Fibroblast of skin of right quadriceps (primary cell): Measurements from ENCODE around the gene TMC5.

Experiments used
- DNase-seq: peaks from one replicate; pipeline ENCODE4 v3.0.0-alpha.2; 2013

Gene TMC5

DNA sequence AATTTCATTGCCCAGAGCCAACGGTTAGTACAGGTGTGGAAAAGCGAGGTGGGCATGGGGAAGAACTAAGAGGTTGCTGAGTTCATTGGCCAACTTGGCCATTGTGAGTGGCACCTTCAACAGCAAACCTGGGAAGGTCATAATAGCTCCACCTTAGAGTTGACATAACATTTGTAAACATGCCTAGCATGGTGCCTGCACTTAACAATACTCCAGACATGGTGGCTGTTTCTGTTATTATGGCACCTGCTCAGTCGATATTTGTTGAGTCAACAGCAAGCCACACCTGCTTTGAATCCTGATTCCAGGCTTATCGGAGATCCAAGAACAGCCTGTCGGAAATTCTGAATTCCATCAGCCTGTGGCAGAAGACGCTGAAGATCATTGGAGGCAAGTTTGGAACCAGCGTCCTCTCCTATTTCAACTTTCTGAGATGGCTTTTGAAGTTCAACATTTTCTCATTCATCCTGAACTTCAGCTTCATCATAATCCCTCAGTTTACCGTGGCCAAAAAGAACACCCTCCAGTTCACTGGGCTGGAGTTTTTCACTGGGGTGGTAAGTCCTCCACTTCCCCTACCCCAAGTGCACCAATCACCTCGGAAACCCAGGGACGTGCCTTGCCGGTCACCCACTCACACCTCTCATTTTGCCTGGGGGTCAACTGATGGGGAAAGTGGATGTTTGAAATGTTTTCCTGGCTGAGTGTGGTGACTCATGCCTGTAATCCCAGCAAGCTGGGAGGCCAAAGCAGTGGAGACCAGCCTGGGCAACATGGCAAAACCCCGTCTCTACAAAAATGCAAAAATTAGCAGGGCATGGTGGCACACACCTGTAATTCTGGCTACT lies 46.0 kb downstream of the TMC5 start:
- DNase-seq = no peak

- no peak for DNase-seq
Observed at GRCh38 chr16:19468300-19468699, 50.6 kb downstream of the TMC5 start.

DNA sequence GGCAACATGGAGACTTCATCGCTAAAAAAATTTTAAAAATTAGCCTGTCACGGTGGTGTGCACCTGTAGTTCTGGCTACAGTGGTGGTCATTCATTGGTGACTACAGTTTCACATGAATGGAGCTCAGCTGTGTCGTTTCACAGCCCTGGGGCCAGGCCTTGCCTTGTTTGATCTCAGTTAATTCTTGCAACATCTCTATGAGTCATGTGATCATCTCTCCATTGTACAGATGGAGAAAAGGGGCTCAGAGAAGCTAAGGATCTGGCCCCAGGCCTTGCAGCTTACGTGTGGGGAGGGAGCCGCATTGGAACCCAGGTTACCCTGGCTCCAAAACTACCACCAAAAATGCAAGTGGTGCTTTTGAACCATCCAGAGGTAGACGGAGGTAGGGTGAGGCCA lies 54.8 kb downstream of the TMC5 start:
- no peak for DNase-seq

GRCh38 chr16:19474617-19475016 lies 56.9 kb downstream of the TMC5 start:
- no peak for DNase-seq

- DNase-seq = no peak
Observed at GRCh38 chr16:19478505-19478904, 60.8 kb downstream of the TMC5 start.

DNA sequence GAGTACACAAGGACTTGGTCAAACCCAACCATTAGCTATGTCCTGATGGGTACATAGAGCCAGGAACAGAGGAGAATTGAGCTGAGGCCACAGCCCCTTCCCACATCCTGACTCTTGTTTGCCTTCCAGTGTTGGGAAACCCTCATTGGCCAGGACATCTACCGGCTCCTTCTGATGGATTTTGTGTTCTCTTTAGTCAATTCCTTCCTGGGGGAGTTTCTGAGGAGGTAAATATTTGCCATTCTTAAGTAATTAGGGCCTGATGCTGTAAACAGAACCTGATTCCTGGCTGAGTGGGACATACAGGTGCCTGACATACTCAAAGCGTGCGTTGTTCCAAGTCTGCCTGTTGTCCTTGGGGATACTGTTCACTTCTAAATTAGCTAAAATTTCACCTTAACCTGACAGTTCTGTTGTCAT lies 61.6 kb downstream of the TMC5 start:
- no peak for DNase-seq

DNA sequence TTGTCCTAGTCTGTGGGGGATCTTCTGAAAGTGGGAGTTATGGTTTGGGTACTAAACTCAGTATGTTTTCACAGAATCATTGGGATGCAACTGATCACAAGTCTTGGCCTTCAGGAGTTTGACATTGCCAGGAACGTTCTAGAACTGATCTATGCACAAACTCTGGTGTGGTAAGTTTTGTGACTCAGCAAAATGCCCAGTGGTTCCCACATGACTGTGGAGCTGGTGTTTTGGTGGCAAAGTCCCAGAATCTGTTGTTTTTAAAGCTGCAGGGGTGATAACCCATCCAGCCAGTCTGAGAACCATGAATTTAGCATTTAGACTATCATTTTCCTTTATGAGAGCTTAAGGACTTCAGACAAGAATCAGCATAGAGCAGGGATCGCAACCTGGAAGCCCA lies 63.6 kb downstream of the TMC5 start:
- DNase-seq = no peak

DNA sequence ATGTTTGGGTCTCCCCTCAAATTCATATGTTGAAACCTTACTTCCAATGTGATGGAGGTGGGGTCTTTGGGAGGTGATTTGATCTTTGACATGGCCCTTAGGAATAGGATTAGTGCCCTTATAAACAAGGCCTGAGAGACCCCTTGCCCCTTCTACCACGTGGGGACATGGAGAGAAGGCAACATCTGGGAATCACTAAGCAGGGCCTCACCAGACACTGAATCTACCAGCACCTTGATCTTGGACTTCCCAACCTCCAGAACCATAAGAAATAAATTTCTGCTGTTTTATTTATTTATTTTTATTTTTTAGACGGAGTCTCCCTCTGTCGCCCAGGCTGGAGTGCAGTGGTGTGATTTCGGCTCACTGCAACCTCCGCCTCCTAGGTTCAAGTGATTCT lies 64.1 kb downstream of the TMC5 start:
- no peak for DNase-seq

DNA sequence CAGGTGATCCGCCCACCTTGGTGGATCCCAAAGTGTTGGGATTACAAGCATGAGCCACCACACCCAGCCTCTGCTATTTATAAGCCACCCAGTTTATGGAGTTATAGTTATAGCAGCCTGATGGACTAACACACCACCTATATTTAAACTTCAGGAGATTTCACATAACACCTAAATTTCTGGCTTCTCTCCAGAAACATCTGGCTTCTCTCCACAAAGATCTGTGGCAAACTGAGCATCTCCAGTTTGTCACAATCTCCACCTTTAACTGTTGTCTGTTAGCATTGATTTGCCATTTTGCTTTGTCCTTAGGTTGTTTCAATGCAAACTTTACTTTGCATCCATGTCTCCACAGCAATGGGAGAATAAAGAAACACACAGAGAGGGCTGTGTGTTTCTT lies 64.6 kb downstream of the TMC5 start:
- no peak for DNase-seq

GRCh38 chr16:19484096-19484495 lies 66.4 kb downstream of the TMC5 start:
- DNase-seq = no peak

DNA sequence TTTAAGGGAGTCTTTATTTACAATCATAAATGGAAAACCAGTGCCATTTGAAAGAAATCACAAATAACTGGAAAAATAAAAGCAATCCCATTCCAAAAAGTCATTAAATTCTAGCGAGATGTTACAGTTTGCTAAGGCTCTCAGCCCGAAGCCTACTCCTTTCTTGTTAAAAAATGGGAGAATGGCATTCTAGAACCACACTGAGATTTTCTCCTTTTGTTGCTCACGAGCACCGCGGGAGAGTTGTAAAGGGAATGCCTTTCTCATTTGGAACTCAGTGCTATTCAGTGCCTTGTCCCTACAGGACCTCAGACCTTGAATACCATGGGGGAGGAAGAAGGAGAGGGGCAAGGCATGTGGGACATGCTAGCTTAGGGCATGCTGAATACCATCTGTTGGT lies 67.9 kb downstream of the TMC5 start:
- no peak for DNase-seq

DNA sequence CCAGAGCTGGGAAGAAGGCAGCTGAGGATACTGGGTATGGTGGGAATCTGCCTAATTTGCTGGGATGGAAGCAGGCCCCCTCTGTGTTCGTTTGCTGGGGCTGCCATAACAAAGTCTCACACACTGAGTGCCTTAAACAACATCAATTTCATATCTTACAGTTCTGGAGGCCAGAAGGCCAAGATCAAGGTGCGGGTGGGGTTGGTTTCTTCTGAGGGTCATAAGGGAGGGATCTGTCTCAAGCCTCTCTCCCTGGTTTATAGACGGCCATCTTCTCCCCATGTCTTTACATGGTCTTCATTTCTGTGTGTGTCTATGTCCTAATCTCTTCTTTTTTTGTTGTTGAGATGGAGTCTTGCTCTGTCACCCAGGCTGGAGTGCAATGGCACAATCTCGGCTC lies 68.4 kb downstream of the TMC5 start:
- DNase-seq = no peak

DNA sequence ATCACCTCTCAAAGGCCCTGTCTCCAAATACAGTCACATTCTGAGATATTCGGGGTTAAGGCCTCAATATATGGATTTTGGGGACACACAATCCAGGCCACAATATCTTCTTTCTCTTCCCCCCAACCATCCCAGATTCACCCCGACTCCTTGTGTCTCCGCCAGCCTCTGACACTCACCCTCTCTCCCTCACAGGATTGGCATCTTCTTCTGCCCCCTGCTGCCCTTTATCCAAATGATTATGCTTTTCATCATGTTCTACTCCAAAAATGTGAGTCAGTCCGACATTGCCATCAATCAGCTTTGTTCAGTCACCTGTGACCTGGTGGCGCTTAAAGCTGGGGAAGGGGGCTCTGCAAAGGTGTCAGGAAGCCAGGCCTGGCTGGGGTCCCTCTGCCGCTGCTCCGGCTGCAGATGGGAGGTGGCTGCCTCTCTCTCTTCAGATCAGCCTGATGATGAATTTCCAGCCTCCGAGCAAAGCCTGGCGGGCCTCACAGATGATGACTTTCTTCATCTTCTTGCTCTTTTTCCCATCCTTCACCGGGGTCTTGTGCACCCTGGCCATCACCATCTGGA lies 69.2 kb downstream of the TMC5 start:
- DNase-seq = no peak

GRCh38 chr16:19488213-19488640 lies 70.5 kb downstream of the TMC5 start:
- no peak for DNase-seq

- no peak for DNase-seq
Observed at GRCh38 chr16:19490619-19491018, 72.9 kb downstream of the TMC5 start.

DNA sequence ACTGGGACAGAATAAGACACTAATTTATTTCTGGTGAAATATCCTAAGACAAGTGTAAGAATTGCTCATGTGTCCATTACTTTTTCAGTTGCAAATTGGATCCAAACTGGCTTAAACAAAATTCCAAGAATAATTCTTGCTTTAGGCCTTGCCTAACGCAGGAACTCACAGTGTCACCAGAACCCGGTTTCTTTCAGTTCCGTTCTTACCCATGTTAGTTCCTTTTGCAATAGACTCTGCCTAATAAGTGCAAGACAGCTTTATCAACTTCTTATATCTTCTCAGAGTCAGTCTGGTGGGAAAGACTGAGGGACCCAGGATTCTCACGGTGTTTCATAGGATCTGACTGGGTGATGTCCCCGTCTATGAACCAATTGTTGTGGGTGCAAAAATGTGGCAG lies 79.5 kb downstream of the TMC5 start:
- DNase-seq = no peak

- DNase-seq = peak; percentile 9
Observed at GRCh38 chr16:19499006-19499405, 81.3 kb downstream of the TMC5 start.

DNA sequence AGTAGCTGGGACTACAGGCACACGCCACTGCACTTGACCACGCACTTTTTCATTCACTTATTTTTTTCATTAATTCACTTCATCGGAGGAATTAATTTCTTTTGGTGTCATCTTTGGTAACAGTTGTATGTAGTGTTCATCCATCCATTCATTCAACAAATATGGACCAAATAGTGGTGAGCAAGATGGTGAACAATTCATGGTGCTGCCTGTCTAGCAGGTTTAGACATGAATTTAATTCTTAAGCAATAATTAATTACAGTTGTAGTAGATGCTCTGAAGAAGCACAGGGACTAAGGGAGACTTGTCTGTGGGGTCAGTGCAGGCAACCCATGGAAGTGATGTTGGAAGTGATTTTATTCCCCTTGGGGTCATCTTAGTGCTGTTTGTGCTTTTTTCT lies 81.8 kb downstream of the TMC5 start:
- no peak for DNase-seq

DNA sequence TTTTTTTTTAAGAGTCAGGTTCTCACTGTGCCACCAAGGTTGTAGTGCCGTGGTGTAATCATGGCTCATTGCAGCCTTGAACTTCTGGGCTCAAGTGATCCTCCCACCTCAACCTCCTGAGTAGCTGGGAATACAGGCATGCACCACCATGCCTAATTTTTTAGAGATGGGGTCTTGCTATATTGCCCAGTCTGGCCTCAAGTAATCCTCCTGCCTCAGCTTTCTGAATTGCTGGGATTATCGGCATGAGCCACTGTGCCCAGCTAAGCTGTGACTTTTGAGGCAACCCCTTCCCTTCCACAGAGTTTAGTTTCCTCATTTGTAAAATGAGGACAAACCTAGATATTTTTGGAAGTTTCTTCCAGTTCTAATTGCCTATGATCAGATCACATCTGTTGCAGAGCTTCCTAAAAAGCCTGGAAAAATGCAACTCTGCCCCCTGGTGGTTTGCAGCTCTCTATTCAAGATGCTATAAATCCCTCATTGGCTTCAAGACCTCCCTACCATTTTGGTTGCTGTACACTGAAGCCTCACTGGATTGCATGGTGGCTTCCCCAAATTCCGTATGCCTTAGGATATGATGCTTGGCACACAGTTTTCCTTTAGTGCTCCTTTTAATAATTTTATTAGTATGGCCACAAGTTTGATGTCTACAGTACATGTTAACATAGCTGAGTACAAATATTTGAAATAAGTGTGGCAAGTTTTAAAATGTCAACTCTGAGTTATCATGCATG lies 84.9 kb downstream of the TMC5 start:
- peak; percentile 65 for DNase-seq

DNA sequence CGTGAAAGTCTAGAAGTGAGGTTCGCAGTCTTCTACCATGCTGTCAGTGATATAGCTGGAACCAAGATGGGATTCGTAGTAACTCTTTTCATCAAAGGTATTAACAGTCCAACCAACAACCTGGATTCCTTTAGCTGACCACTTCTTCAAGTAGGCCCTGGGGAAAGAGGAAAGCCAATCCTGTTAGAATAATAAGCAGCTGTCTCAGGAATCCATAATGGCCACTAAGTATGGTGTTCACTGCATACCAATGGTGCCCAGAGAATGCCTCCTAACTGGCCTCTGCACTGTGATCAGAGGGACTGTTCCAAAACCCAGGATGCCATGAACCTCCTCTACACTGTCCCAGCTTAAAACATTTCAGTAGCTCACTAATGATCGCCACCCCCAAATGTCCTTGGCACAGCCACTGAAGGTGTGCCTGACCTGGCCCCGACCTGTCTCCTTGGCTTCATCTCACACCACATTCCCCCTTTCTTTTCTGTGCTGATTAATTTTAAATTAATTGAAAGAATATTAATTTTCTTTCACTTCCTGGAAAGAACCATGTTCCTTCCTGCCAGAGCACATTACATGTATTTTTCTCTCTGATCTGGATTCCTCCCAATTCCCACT lies 85.9 kb downstream of the TMC5 start:
- DNase-seq = no peak

GRCh38 chr16:19505600-19506303 lies 88.1 kb downstream of the TMC5 start:
- DNase-seq = peak; percentile 8

DNA sequence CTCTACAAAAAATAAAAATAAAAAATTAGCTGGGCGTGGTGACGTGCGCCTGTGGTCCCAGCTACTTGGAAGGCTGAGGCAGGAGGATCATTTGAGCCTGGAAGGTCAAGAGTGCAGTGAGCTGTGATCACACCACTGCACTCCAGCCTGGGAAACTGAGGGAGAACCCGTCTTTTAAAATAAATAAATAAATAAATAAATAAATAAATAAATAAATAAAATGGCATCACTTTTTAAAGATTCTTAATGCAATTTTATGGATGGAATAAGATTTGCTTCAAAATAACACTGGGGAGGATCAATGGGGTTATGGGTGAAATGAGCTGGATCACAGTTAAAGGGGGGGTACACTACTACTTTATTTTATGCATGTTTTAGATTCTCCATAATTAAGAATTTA lies 89.3 kb downstream of the TMC5 start:
- no peak for DNase-seq

- no peak for DNase-seq
Observed at GRCh38 chr16:19507867-19508266, 90.2 kb downstream of the TMC5 start.
